A549 treated with AZD9567 at 1 μM for 4 hours (cell line): ENCODE results near the gene SMIM17. TPM values are rescaled to one million over a fixed set of nuclear protein-coding genes. Genes with fewer than 3 reads are reported as not detected.

Experiments
- total RNA-seq: library from RNA; stranded (reverse); fragments of 200-300 nt; extraction: Qiagen RNA extraction; gene quantifications from 5 replicates; pipeline ENCODE4 v1.2.3, GENCODE V29; 2022; ENCODE audit not compliant: insufficient read depth

Gene SMIM17
- total RNA-seq, result 0.11 to 0.22 TPM (median 0.13 TPM) in 4 of 5 replicates, not detected in the other

DNA sequence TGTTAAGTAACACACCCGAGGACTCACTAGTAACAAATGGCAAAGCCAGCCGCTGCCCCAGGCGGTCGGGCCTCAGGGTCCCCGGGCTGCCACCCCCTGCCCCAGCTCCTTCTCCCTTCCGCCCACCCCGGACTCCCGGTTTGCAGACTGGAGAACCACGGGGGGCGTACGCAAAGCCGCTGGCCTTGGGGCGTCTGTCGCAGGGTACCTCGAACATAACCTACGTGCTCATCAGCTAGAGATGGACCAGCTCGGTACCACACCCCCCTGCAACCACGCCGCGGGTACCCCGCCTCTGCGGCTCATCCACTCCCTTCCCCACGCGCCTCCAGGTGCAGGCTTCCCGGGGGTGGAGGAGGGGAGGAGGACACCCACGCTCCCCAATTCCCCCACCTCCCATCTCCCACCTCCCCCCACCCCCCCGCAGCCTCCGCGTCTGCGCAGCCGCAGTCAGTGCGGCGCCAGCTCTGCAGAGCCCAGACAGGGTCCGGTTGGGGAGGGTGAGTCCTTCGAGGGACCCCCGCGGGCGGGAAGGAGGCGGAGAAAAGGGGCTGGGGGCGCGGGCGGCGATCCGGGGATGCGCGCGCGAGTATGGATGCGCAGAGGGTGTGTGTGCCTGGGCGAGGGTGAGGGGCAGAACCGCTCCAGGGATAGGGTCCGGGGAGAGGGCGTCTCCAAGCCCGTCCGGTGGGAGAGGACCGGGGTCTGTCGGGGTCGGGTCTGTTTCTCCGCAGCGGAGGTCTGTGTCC lies at the start of gene SMIM17:
Gene SMIM17, plus strand, starts transcription at position 449 of the 749 bp plus-strand sequence. CDS start 2,509 bp downstream, outside the sequence.

GRCh38 chr19:56594783-56595547 lies 48.0 kb upstream of the SMIM17 start, which contains the start of gene ZNF71:
ZNF71 (plus strand) TSS chr19:56595302; CDS start chr19:56601559, 6,257 bp downstream.

GRCh38 chr19:56671613-56671994 lies 28.6 kb downstream of the SMIM17 start, which contains the start of gene ZNF835:
ZNF835 (minus strand) TSS chr19:56671757; CDS start chr19:56665198, 6,559 bp downstream.

Other genes starting within 250 kb of the SMIM17 start
- 0.78 to 1.7 TPM (median 1.2 TPM) in 4 of 5 replicates, not detected in the other for gene ZNF582, start 249.6 kb upstream of the SMIM17 start, total RNA-seq
- gene ZNF583, start 238.8 kb upstream of the SMIM17 start, total RNA-seq, result 1.1 to 2.2 TPM (median 1.7 TPM) in 5 replicates
- not detected in 5 replicates for gene ZNF667, start 165.8 kb upstream of the SMIM17 start, total RNA-seq
- gene ZNF471, start 135.3 kb upstream of the SMIM17 start, total RNA-seq, result 0.02 to 0.17 TPM (median 0.04 TPM) in 4 of 5 replicates, not detected in the other
- 2.5 to 4.2 TPM (median 3.8 TPM) in 5 replicates for gene ZFP28, start 104.2 kb upstream of the SMIM17 start, total RNA-seq
- 1.2 to 2.0 TPM (median 1.7 TPM) in 5 replicates for gene ZNF470, start 75.7 kb upstream of the SMIM17 start, total RNA-seq
- 10.5 to 12.5 TPM (median 11.6 TPM) in 5 replicates for gene ZNF71, start 47.9 kb upstream of the SMIM17 start, total RNA-seq
- gene ZNF835, start 28.6 kb downstream of the SMIM17 start, total RNA-seq, result not detected in 5 replicates
- not detected in 5 replicates for gene PEG3, start 197.6 kb downstream of the SMIM17 start, total RNA-seq
- not detected in 5 replicates for gene ZIM2, start 197.6 kb downstream of the SMIM17 start, total RNA-seq